Measurements from ENCODE around the gene PAK4. TPM values are rescaled to one million over a fixed set of nuclear protein-coding genes. Genes with fewer than 3 reads are reported as not detected.

The PAK4 gene
- polyA plus RNA-seq, 1 donor (not counting 4 experiments of a cell fraction or from before 2014, with no cell fraction given) = 11.2 TPM

- Histone ChIP-seq H3K27ac (ENCODE audit: control insufficient read depth, insufficient read depth, low read length) (peak overlapping the region; percentile 42), H3K9me3 (ENCODE audit: control insufficient read depth, low read depth, low read length) (no peaks in the 10 kb centered on the region)
Observed at GRCh38 chr19:39160889-39161672, 35.5 kb downstream of the PAK4 start.

GRCh38 chr19:39162441-39163043, 37.0 kb downstream of the PAK4 start:
- H3K9ac ChIP-seq (ENCODE audit: control insufficient read depth, extremely low read depth, insufficient read depth, low read length) = no peak overlapping the region
- FAIRE-seq (no peak), DNase-seq (ENCODE audit: low read depth, low spot score) (no peak)
- dilution Hi-C loops (cut with MboI; ENCODE audit: extremely low pct_ligation_motif_present, low sequenced_read_pairs) = no loop called here
- H3K79me2 ChIP-seq (ENCODE audit: control insufficient read depth, insufficient read depth, low read length) = peaks cover 49% of the 10 kb centered on the region
- TF ChIP-seq CTCF (optimal IDR thresholded peaks at IDR 0.05 in 1 of 3, IDR thresholded peaks at IDR 0.05 in 1 of 3, conservative IDR thresholded peaks at IDR 0.05 in 1 of 3; ENCODE audit: extremely low read depth in 1 of 3, insufficient read depth in 2 of 3, low read length in 3 of 3) (no peak), EZH2 (IDR thresholded peaks at IDR 0.05; ENCODE audit: low read length) (no peak)
- no peak overlapping the region for H2AFZ ChIP-seq (ENCODE audit: control insufficient read depth, low read length)
- H3K9me3 ChIP-seq (ENCODE audit: control insufficient read depth, low read depth, low read length) = no peaks in the 10 kb centered on the region
- no peak overlapping the region for H3K4me2 ChIP-seq (ENCODE audit: control insufficient read depth, extremely low read depth, insufficient read depth, low read depth, low read length)
- no peak overlapping the region for H3K4me3 ChIP-seq (ENCODE audit: control insufficient read depth in 2 of 3, extremely low read depth in 1 of 3, insufficient read depth in 2 of 3, low read depth in 1 of 3, low read length in 3 of 3)
- H3K36me3 ChIP-seq (ENCODE audit: control insufficient read depth in 2 of 2, extremely low read depth in 1 of 2, insufficient read depth in 2 of 2, low read length in 2 of 2) = no peaks in the 10 kb centered on the region
- H4K20me1 ChIP-seq (ENCODE audit: control insufficient read depth, extremely low read depth, insufficient read depth, low read length) = peaks cover 6% of the 10 kb centered on the region
- H3K27ac ChIP-seq (ENCODE audit: control insufficient read depth, insufficient read depth, low read length) = no peak overlapping the region
- no peaks in the 10 kb centered on the region for H3K27me3 ChIP-seq (ENCODE audit: control insufficient read depth, extremely low read depth, insufficient read depth, low read length)
- H3K9me1 ChIP-seq (ENCODE audit: control insufficient read depth, extremely low read depth, insufficient read depth, low read length) = no peaks in the 10 kb centered on the region
- H3K4me1 ChIP-seq (ENCODE audit: control insufficient read depth, extremely low read depth, insufficient read depth, low read length) = peaks cover 28% of the 10 kb centered on the region

More at GRCh38 chr19:39160889-39161672, 35.5 kb downstream of the PAK4 start:
- DNase-seq (ENCODE audit: low read depth, low spot score) (no peak), FAIRE-seq (no peak)
- H3K9me1 ChIP-seq (ENCODE audit: control insufficient read depth, extremely low read depth, insufficient read depth, low read length) = no peaks in the 10 kb centered on the region
- H3K79me2 ChIP-seq (ENCODE audit: control insufficient read depth, insufficient read depth, low read length) = peaks cover 57% of the 10 kb centered on the region
- H3K9ac ChIP-seq (ENCODE audit: control insufficient read depth, extremely low read depth, insufficient read depth, low read length) = no peak overlapping the region
- H3K4me2 ChIP-seq (ENCODE audit: control insufficient read depth, extremely low read depth, insufficient read depth, low read depth, low read length) = peak overlapping the region; percentile 49
- H3K36me3 ChIP-seq (ENCODE audit: control insufficient read depth in 2 of 2, extremely low read depth in 1 of 2, insufficient read depth in 2 of 2, low read length in 2 of 2) = no peaks in the 10 kb centered on the region
- no peak overlapping the region for H2AFZ ChIP-seq (ENCODE audit: control insufficient read depth, low read length)
- no peak for TF ChIP-seq CTCF (optimal IDR thresholded peaks at IDR 0.05 in 1 of 3, IDR thresholded peaks at IDR 0.05 in 1 of 3, conservative IDR thresholded peaks at IDR 0.05 in 1 of 3; ENCODE audit: extremely low read depth in 1 of 3, insufficient read depth in 2 of 3, low read length in 3 of 3)
- no peak for TF ChIP-seq EZH2 (IDR thresholded peaks at IDR 0.05; ENCODE audit: low read length)
- H3K4me1 ChIP-seq (ENCODE audit: control insufficient read depth, extremely low read depth, insufficient read depth, low read length) = peaks cover 25% of the 10 kb centered on the region
- dilution Hi-C loops (cut with MboI; ENCODE audit: extremely low pct_ligation_motif_present, low sequenced_read_pairs) = no loop called here
- H4K20me1 ChIP-seq (ENCODE audit: control insufficient read depth, extremely low read depth, insufficient read depth, low read length) = peaks cover 6% of the 10 kb centered on the region
- no peak overlapping the region for H3K4me3 ChIP-seq (ENCODE audit: control insufficient read depth in 2 of 3, extremely low read depth in 1 of 3, insufficient read depth in 2 of 3, low read depth in 1 of 3, low read length in 3 of 3)
- H3K27me3 ChIP-seq (ENCODE audit: control insufficient read depth, extremely low read depth, insufficient read depth, low read length) = no peaks in the 10 kb centered on the region
